NOMO-1 treated with dmso at 0.1 percent for 144 hours (cell line): ENCODE measurements around the gene C2orf76.

Experiments used
- DNase-seq: peaks from one replicate; lab custom pipeline; 2025; ENCODE audit not compliant: unreplicated experiment; lab: John Stamatoyannopoulos, UW

Gene C2orf76

GRCh38 chr2:119266091-119266589 lies 100.5 kb downstream of the C2orf76 start:
- DNase-seq, result no peak

GRCh38 chr2:119265693-119266066 lies 101.0 kb downstream of the C2orf76 start:
- no peak for DNase-seq

GRCh38 chr2:119264781-119265692 lies 101.6 kb downstream of the C2orf76 start:
- peak; percentile 35 for DNase-seq

- peak; percentile 54 for DNase-seq
Observed at GRCh38 chr2:119263656-119264055, 103.0 kb downstream of the C2orf76 start.

GRCh38 chr2:119263025-119263424 lies 103.6 kb downstream of the C2orf76 start:
- DNase-seq, result no peak

- DNase-seq, result no peak
Observed at GRCh38 chr2:119261493-119262225, 105.0 kb downstream of the C2orf76 start.

- DNase-seq, result no peak
Observed at GRCh38 chr2:119260646-119261492, 105.8 kb downstream of the C2orf76 start.

- no peak for DNase-seq
Observed at GRCh38 chr2:119259296-119259860, 107.3 kb downstream of the C2orf76 start.

- DNase-seq, result no peak
Observed at GRCh38 chr2:119257198-119257597, 109.4 kb downstream of the C2orf76 start.

- no peak for DNase-seq
Observed at GRCh38 chr2:119256582-119256921, 110.1 kb downstream of the C2orf76 start.

- DNase-seq, result no peak
Observed at GRCh38 chr2:119255760-119256581, 110.7 kb downstream of the C2orf76 start.

GRCh38 chr2:119254601-119255080 lies 112.0 kb downstream of the C2orf76 start:
- DNase-seq, result no peak

- no peak for DNase-seq
Observed at GRCh38 chr2:119253760-119254600, 112.7 kb downstream of the C2orf76 start.

GRCh38 chr2:119253114-119253702 lies 113.4 kb downstream of the C2orf76 start:
- DNase-seq, result no peak
